Peyer's patch (tissue), 4 donors: ENCODE data around the gene FMO4. TPM values are rescaled to one million over a fixed set of nuclear protein-coding genes. Genes with fewer than 3 reads are reported as not detected.
"Not testable (repeated sequence)": the region's sequence is repeated elsewhere in the genome, so short reads cannot be mapped to it uniquely, and the experiment has no call there.

ENCODE experiments used
- DNase-seq, 3 donors: peaks; one replicate each; pipeline ENCODE4 v3.0.0-alpha.2; 2017 to 2019
- H3K27ac ChIP-seq, 4 donors: fragments of 200-600 bp; sonication (generic); one replicate each; pipeline ENCODE4 v1.5.1; 2016 to 2019
- H3K27me3 ChIP-seq, 2 donors: fragments of 200-600 bp; sonication (generic); one replicate each; pipeline ENCODE4 v1.5.1; 2019
- H3K36me3 ChIP-seq, 3 donors: fragments of 200-600 bp; sonication (generic); one replicate each; pipeline ENCODE4 v1.5.1; 2016 to 2019
- H3K4me1 ChIP-seq, 4 donors: fragments of 200-600 bp; sonication (generic); one replicate each; pipeline ENCODE4 v1.5.1; 2016 to 2019
- H3K4me3 ChIP-seq, 4 donors: fragments of 200-600 bp; sonication (generic); 1 replicate in 3 of 4; 2 replicates in 1 of 4; pipeline ENCODE4 v1.5.1; 2016 to 2019; ENCODE audit warnings: mild to moderate bottlenecking in 1 of 4
- H3K9me3 ChIP-seq, 4 donors: fragments of 200-600 bp; sonication (generic); one replicate each; pipeline ENCODE4 v1.5.1; 2016 to 2019; ENCODE audit warnings: mild to moderate bottlenecking in 1 of 4
- POLR2A ChIP-seq, 2 donors: fragments of 450-650 bp; IDR thresholded peaks; one replicate each; pipeline ENCODE4 v1.5.1; 2017; ENCODE audit warnings: antibody characterized with exemption in 2 of 2, mild to moderate bottlenecking in 2 of 2, moderate library complexity in 2 of 2
- total RNA-seq, 4 donors: library from RNA; depleted of rRNA; stranded (reverse); fragments of >200 nt; gene quantifications; one replicate each; pipeline ENCODE4 v1.1.0, GENCODE V29; 2016
- TF ChIP-seq, protein P1 (sequence below), 6 experiments: fragments of 450-650 bp in 4 of 6; fragments of 200-600 bp in 2 of 6; sonication (generic) in 1 of 6; IDR thresholded peaks; one replicate each; pipeline ENCODE4 v1.5.1; 2017 to 2019; ENCODE audit warnings: antibody characterized with exemption in 6 of 6, mild to moderate bottlenecking in 3 of 6, moderate library complexity in 1 of 6

The FMO4 gene
- total RNA-seq, 4 donors from 2014 or later, result 9.9 to 33.8 (median 23.1) TPM

DNA sequence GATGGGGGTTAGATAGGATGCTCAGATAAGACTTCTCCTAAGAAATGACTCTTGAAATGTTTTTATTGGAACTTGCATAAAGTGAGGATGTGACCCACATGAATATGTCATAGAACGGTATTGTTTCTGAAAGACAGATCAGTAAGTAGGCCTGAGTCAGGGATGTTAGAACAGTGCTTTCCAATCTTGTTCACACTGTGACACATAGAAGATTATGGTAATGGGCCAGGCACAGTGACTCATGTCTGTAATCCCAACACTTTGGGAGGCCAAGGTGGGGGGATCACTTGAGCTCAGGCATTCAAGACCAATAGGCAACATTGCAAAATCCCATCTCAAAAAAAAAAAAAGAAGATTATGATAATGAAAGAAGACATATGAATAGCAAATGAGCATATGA lies 32.9 kb downstream of the FMO4 start:
- Histone ChIP-seq H3K27ac (no peak overlapping the region), H3K4me1 (peaks cover 0 to 6% (median 0%) of the 10 kb centered on the region in 4 donors), H3K9me3 (no peaks in the 10 kb centered on the region), H3K36me3 (no peaks in the 10 kb centered on the region), H3K27me3 (no peaks in the 10 kb centered on the region), H3K4me3 (no peak overlapping the region)
- no peak for DNase-seq
- TF ChIP-seq POLR2A (IDR thresholded peaks at IDR 0.05), result no peak
- TF ChIP-seq, protein P1, sequence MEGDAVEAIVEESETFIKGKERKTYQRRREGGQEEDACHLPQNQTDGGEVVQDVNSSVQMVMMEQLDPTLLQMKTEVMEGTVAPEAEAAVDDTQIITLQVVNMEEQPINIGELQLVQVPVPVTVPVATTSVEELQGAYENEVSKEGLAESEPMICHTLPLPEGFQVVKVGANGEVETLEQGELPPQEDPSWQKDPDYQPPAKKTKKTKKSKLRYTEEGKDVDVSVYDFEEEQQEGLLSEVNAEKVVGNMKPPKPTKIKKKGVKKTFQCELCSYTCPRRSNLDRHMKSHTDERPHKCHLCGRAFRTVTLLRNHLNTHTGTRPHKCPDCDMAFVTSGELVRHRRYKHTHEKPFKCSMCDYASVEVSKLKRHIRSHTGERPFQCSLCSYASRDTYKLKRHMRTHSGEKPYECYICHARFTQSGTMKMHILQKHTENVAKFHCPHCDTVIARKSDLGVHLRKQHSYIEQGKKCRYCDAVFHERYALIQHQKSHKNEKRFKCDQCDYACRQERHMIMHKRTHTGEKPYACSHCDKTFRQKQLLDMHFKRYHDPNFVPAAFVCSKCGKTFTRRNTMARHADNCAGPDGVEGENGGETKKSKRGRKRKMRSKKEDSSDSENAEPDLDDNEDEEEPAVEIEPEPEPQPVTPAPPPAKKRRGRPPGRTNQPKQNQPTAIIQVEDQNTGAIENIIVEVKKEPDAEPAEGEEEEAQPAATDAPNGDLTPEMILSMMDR (IDR thresholded peaks at IDR 0.05), result no peak

GRCh38 chr1:171350594-171350993 lies 36.6 kb downstream of the FMO4 start:
- H3K4me3 ChIP-seq, result no peak overlapping the region
- no peak for DNase-seq
- H3K27me3 ChIP-seq, result no peaks in the 10 kb centered on the region
- TF ChIP-seq, protein P1 (IDR thresholded peaks at IDR 0.05), result no peak
- no peak for TF ChIP-seq POLR2A (IDR thresholded peaks at IDR 0.05)
- H3K9me3 ChIP-seq, result no peaks in the 10 kb centered on the region
- no peaks in the 10 kb centered on the region for H3K4me1 ChIP-seq
- no peak overlapping the region for H3K27ac ChIP-seq
- no peaks in the 10 kb centered on the region for H3K36me3 ChIP-seq

GRCh38 chr1:171351961-171352360 lies 38.0 kb downstream of the FMO4 start:
- Histone ChIP-seq H3K27me3 (no peaks in the 10 kb centered on the region), H3K9me3 (no peaks in the 10 kb centered on the region), H3K36me3 (no peaks in the 10 kb centered on the region), H3K27ac (no peak overlapping the region), H3K4me3 (no peak overlapping the region), H3K4me1 (no peaks in the 10 kb centered on the region)
- TF ChIP-seq, protein P1 (IDR thresholded peaks at IDR 0.05), result no peak
- no peak for TF ChIP-seq POLR2A (IDR thresholded peaks at IDR 0.05)
- no peak for DNase-seq

DNA sequence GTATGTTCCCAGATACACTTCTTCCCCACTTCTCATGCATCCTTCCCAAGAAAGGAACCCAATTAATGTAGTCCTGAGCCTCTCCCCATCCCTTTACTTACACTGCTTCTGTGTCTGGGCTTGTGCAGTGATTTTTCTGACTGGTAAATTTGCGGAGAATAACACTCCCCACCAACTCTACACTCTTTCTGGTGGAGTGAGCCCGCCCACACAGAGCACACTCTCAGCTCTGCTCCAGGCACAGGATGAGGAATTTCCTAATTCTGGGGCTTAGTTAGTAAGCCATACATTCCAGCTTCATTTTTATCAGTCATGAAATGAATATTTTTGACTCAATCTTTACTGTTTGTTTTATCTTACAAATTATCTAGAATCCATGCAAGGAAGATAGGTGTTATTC lies 38.6 kb downstream of the FMO4 start:
- H3K27me3 ChIP-seq, result no peaks in the 10 kb centered on the region
- no peak for DNase-seq
- H3K4me3 ChIP-seq, result no peak overlapping the region
- no peaks in the 10 kb centered on the region for H3K36me3 ChIP-seq
- H3K4me1 ChIP-seq, result no peaks in the 10 kb centered on the region
- TF ChIP-seq, protein P1 (IDR thresholded peaks at IDR 0.05), result no peak
- no peak for TF ChIP-seq POLR2A (IDR thresholded peaks at IDR 0.05)
- no peaks in the 10 kb centered on the region for H3K9me3 ChIP-seq
- H3K27ac ChIP-seq, result no peak overlapping the region

GRCh38 chr1:171355727-171356126 lies 41.7 kb downstream of the FMO4 start:
- no peak for TF ChIP-seq POLR2A (IDR thresholded peaks at IDR 0.05)
- TF ChIP-seq, protein P1 (IDR thresholded peaks at IDR 0.05), result no peak
- Histone ChIP-seq H3K27me3 (no peaks in the 10 kb centered on the region), H3K9me3 (no peaks in the 10 kb centered on the region), H3K36me3 (no peaks in the 10 kb centered on the region), H3K4me3 (no peak overlapping the region), H3K4me1 (peaks cover 0 to 5% (median 0%) of the 10 kb centered on the region in 4 donors), H3K27ac (no peak overlapping the region)
- no peak for DNase-seq

DNA sequence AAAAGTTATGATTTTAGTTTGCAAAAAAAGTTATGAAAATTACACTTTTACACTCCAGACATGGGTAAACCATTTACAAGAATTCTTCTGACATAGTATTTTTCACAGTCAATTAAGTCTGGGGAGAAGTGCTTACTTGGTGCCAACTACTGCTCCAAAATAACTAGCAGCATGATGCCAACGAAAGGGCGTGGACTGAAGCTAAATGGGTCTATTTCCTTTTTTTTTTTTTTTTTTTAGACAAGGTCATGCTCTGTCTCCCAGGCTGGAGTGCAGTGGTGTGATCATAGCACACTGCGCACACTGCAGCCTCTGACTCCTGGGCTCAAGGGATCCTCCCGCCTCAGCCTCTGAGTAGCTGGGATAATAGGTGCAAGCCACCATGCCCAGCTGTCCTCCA lies 43.2 kb downstream of the FMO4 start:
- Histone ChIP-seq H3K27me3 (no peaks in the 10 kb centered on the region), H3K36me3 (no peaks in the 10 kb centered on the region), H3K4me3 (no peak overlapping the region), H3K27ac (no peak overlapping the region), H3K4me1 (peaks cover 0 to 5% (median 0%) of the 10 kb centered on the region in 4 donors), H3K9me3 (no peaks in the 10 kb centered on the region)
- TF ChIP-seq POLR2A (IDR thresholded peaks at IDR 0.05), result no peak
- no peak for DNase-seq

- H3K27me3 ChIP-seq, H3K36me3 ChIP-seq, H3K4me1 ChIP-seq, H3K9me3 ChIP-seq: not testable (repeated sequence)
- peak overlapping the region in 1 of 4 donors; percentile 8 for H3K4me3 ChIP-seq
- peak in 1 of 3 donors; percentile 51 for DNase-seq
- H3K27ac ChIP-seq, result peak overlapping the region in 3 of 4 donors; percentile 58 to 88 (median 82)
Measured at GRCh38 chr1:171359355-171359648, 45.3 kb downstream of the FMO4 start.
